ENCODE measurements around the gene ZCCHC10.
A peak's percentile ranks its signal among the peaks of the same experiment; 100 is the strongest.
"Not testable (repeated sequence)": the region's sequence is repeated elsewhere in the genome, so short reads cannot be mapped to it uniquely, and the experiment has no call there.

The ZCCHC10 gene

DNA sequence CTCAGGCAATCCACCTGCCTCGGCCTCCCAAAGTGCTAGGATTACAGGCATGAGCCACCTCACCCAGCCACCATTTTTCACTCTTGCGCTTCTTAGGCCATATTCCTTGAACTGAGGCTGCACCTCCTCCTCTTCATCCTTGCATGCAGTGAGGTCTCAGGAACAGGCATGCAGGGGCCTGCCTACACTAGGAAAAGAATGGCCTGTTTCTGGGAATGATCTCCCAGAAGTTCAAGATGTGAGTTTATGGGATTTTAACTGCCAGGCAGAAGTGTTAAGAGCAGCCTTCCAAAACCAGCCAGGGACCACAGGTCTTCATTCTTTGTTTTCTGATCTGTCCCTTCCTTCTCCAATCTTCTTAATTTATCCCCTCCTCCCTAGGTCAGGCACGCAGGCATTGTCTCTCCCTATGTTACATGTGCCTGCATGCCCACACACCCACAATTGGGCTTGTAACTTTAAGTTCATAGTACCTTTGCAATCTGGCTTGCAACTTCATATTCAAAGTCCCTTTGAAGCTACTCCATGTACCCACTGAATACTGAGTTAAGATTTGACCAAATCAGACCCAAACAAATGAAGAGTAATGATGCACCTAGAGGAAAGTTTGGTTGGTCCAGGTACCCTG is 14.9 kb upstream of the ZCCHC10 start:
- Histone ChIP-seq H3K4me3 (ENCODE audit: extremely low read depth, insufficient read depth, low read length, poor library complexity, severe bottlenecking) (no peak overlapping the region), H3K9me3 (ENCODE audit: control insufficient read depth, low read length) (no peaks in the 10 kb centered on the region), H3K27ac (ENCODE audit: low read depth, low read length, severe bottlenecking) (no peak overlapping the region), H3K36me3 (ENCODE audit: control insufficient read depth, insufficient read depth, low read length) (no peaks in the 10 kb centered on the region), H3K4me1 (ENCODE audit: control insufficient read depth, insufficient read depth, low read length, poor library complexity, severe bottlenecking) (peaks cover 12% of the 10 kb centered on the region)
- 93 to 94% methylated on average over 3 of the region's 3 CpGs for WGBS, 2 experiments (ENCODE audit: insufficient coverage in 2 of 2)

DNA sequence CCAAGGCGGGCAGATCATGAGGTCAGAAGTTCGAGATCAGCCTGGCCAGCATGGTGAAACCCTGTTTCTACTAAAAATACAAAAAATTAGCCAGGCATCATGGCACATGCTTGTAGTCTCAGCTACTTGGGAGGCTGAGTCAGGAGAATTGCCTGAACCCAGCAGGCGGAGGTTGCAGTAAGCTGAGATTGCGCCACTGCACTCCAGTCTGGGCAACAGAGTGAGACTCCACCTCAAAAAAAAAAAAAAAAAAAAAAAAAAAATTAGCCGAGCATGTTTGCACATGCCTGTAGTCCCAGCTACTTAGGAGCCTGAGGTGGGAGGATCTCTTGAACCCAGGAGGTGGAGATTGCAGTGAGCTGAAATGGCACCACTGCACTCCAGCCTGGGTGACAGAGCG is 10.3 kb upstream of the ZCCHC10 start:
- peaks cover 22% of the 10 kb centered on the region for H3K4me1 ChIP-seq (ENCODE audit: control insufficient read depth, insufficient read depth, low read length, poor library complexity, severe bottlenecking)
- not testable (repeated sequence) for H3K9me3 ChIP-seq (ENCODE audit: control insufficient read depth, low read length); H3K36me3 ChIP-seq (ENCODE audit: control insufficient read depth, insufficient read depth, low read length); H3K27ac ChIP-seq (ENCODE audit: low read depth, low read length, severe bottlenecking); H3K4me3 ChIP-seq (ENCODE audit: extremely low read depth, insufficient read depth, low read length, poor library complexity, severe bottlenecking)
- WGBS, 2 experiments (ENCODE audit: insufficient coverage in 2 of 2) = 87 to 88% methylated on average over 2 to 3 of the region's 6 CpGs

DNA sequence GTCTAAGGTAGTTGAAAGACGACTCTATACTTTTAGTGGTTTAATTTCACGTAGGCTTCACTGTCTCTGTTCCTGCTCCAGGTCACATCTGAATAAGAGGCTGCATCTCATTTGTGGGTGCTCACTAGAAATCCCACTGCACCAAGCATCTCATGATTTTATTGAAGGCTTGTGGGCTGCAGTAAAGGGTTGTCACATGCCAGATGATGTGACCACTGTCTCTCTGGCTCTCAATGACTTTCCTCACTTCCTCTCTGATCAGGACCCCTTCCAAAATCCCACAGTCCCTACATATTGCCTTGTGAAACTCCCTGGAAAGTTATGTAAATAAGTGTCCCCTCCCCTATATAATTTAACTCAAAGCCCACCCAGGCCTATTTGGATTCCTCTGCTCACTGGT is 8.9 kb upstream of the ZCCHC10 start:
- Histone ChIP-seq H3K4me3 (ENCODE audit: extremely low read depth, insufficient read depth, low read length, poor library complexity, severe bottlenecking) (no peak overlapping the region), H3K9me3 (ENCODE audit: control insufficient read depth, low read length) (no peaks in the 10 kb centered on the region), H3K27ac (ENCODE audit: low read depth, low read length, severe bottlenecking) (no peak overlapping the region), H3K36me3 (ENCODE audit: control insufficient read depth, insufficient read depth, low read length) (no peaks in the 10 kb centered on the region), H3K4me1 (ENCODE audit: control insufficient read depth, insufficient read depth, low read length, poor library complexity, severe bottlenecking) (peaks cover 16% of the 10 kb centered on the region)
- 75 to 95% methylated on average over 2 of the region's 2 CpGs for WGBS, 2 experiments (ENCODE audit: insufficient coverage in 2 of 2)

DNA sequence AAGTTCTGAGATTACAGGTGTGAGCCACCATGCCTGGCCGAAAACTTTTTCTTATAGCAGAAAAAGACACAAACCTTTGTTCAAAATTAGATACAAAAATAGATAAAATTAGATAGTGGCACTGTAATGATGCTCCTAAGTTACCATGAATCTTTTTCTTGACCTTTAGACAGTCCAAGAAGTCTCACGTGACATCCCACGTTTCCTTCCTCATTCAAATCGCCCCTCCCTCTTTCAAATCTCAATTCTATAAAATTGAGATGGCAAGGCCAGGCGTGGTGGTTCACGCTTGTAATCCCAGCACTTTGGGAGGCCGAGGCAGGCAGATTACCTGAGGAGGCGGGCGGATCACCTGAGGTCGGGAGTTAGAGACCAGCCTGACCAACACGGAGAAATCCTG is 7.7 kb upstream of the ZCCHC10 start:
- Histone ChIP-seq H3K4me1 (ENCODE audit: control insufficient read depth, insufficient read depth, low read length, poor library complexity, severe bottlenecking) (peaks cover 22% of the 10 kb centered on the region), H3K27ac (ENCODE audit: low read depth, low read length, severe bottlenecking) (no peak overlapping the region), H3K4me3 (ENCODE audit: extremely low read depth, insufficient read depth, low read length, poor library complexity, severe bottlenecking) (no peak overlapping the region), H3K9me3 (ENCODE audit: control insufficient read depth, low read length) (no peaks in the 10 kb centered on the region), H3K36me3 (ENCODE audit: control insufficient read depth, insufficient read depth, low read length) (no peaks in the 10 kb centered on the region)
- 95 to 96% methylated on average over 7 to 10 of the region's 11 CpGs for WGBS, 2 experiments (ENCODE audit: insufficient coverage in 2 of 2)

DNA sequence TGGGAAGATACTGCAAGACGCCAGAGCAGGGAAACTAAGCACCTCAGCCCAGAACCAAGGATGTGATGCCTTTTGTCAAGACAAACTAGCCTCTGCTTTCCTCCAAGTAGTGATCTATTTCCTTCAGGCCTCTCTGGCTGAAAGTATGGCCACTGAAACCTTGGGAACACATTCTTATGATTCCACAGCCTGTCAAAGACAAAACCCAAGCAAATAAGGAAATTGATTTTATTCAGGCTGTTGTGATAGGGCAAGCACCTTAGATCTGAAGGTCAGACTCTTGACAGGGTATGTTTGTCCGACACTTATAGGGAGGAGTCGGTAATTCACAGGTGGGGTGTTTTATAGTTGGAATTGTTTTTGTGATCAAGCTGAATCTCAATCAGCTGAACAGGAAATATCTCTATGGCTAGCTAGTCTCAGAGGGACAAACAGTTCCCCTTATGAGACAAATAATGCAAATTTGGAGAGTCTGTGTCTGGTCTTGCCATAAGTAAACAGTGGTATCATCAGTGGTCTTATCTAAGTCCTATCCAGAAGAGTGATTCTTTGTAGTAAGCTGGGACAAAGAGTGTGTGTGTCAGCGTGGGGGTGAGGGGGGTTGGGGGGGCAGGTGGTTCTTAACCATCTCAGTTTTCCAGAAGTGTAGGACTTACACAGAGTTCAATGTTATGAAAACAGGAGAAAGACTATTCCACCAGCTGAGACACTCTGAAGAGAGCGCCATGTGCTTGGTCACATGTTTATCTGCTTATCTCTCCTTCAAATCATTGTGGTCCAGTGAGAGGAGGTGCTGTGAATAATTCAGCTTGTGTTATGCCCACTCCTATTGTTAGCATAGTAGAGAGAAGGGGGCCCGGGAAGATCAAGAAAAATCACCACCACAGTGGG is 6.7 kb upstream of the ZCCHC10 start:
- Histone ChIP-seq H3K4me3 (ENCODE audit: extremely low read depth, insufficient read depth, low read length, poor library complexity, severe bottlenecking) (no peak overlapping the region), H3K36me3 (ENCODE audit: control insufficient read depth, insufficient read depth, low read length) (no peaks in the 10 kb centered on the region), H3K27ac (ENCODE audit: low read depth, low read length, severe bottlenecking) (peak overlapping the region; percentile 71), H3K9me3 (ENCODE audit: control insufficient read depth, low read length) (no peaks in the 10 kb centered on the region), H3K4me1 (ENCODE audit: control insufficient read depth, insufficient read depth, low read length, poor library complexity, severe bottlenecking) (peaks cover 22% of the 10 kb centered on the region)
- WGBS, 2 experiments (ENCODE audit: insufficient coverage in 2 of 2) = 78 to 88% methylated on average over 3 to 5 of the region's 6 CpGs

DNA sequence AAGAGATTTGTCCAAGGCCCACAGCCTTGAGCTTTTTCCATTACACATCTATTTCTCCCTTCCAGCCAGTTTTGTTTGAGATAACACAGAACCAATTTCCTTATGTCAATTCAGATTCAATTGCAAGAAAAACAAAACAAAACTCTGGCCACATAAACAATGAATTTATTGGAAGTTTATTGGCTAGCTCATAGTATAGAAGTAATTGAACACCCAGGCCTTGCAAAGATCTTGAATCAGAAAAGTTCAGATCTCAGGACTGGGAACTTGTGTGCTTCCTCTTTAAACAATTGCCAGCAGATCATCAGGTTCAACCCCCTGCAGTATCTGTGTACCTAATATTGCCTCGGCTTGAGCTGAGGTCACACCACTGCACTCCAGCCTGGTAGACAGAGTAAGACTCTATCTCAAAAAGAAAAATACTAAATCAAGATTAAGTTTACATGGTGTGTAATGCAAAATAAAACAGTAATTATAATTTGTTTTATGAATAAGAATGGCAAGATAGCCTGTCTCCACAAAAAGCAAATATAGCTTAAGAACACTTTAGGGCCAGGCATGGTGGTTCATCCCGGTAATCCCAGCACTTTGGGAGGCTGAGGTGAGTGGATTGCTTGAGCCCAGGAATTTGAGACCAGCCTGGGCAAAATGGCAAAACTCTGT is 4.1 kb upstream of the ZCCHC10 start:
- no peaks in the 10 kb centered on the region for H3K36me3 ChIP-seq (ENCODE audit: control insufficient read depth, insufficient read depth, low read length)
- peaks cover 22% of the 10 kb centered on the region for H3K4me1 ChIP-seq (ENCODE audit: control insufficient read depth, insufficient read depth, low read length, poor library complexity, severe bottlenecking)
- H3K4me3 ChIP-seq (ENCODE audit: extremely low read depth, insufficient read depth, low read length, poor library complexity, severe bottlenecking) = no peak overlapping the region
- no peaks in the 10 kb centered on the region for H3K9me3 ChIP-seq (ENCODE audit: control insufficient read depth, low read length)
- WGBS, 2 experiments (ENCODE audit: insufficient coverage in 2 of 2) = 100% methylated on average over 1 of the region's 2 CpGs; no CpG with 5 or more reads in 1 of the 2 experiments
- H3K27ac ChIP-seq (ENCODE audit: low read depth, low read length, severe bottlenecking) = no peak overlapping the region

DNA sequence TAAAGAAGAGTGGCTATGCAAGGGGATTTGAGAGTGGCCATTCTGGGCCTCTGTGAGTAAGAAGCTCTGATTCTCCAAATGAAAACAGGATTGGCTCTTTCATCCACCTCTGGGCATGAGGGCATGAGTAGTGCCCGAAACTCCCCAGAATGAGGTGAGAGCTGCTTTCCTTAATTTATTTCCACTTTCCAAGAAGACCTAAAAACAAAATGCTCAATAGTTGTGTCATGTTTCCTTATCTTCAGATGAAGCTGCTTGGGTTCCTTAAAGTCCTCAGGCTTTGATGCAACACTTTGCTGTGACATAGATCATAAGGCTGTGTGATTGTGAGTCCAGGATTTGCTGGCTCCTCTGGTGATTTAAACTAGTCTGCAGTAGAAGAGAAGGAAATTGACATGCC is 3.1 kb upstream of the ZCCHC10 start:
- 100% methylated on average over 1 of the region's 1 CpG; no CpG with 5 or more reads in 1 of the 2 experiments for WGBS, 2 experiments (ENCODE audit: insufficient coverage in 2 of 2)
- H3K36me3 ChIP-seq (ENCODE audit: control insufficient read depth, insufficient read depth, low read length) = peaks cover 2% of the 10 kb centered on the region
- H3K27ac ChIP-seq (ENCODE audit: low read depth, low read length, severe bottlenecking) = no peak overlapping the region
- peaks cover 24% of the 10 kb centered on the region for H3K4me1 ChIP-seq (ENCODE audit: control insufficient read depth, insufficient read depth, low read length, poor library complexity, severe bottlenecking)
- no peaks in the 10 kb centered on the region for H3K9me3 ChIP-seq (ENCODE audit: control insufficient read depth, low read length)
- no peak overlapping the region for H3K4me3 ChIP-seq (ENCODE audit: extremely low read depth, insufficient read depth, low read length, poor library complexity, severe bottlenecking)

DNA sequence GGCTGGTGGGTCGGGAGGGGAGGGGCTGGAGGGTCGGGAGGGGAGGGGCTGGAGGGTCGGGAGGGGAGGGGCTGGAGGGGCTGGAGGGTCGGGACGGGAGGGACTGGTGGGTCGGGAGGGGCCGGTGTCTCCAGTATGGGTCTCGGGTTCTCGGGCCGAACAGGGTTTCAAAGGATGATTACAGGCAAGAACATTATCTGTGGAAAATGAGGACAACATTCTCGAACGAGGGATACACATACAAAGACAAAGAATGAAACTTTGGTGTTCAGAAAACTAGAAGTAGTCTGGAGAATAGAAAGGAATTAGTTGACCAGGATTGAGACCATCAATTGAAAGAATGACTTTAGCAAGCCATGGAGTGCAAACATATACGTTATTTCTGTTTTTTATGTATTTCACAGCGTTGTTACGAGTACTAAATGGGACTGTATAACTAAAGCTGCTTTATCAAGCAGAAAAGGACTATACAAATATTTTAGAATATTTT is 360 bp upstream of the ZCCHC10 start:
- H3K4me1 ChIP-seq (ENCODE audit: control insufficient read depth, insufficient read depth, low read length, poor library complexity, severe bottlenecking) = peaks cover 8% of the 10 kb centered on the region
- H3K9me3 ChIP-seq (ENCODE audit: control insufficient read depth, low read length) = no peaks in the 10 kb centered on the region
- H3K27ac ChIP-seq (ENCODE audit: low read depth, low read length, severe bottlenecking) = no peak overlapping the region
- WGBS, 2 experiments (ENCODE audit: insufficient coverage in 2 of 2) = 14% methylated on average over 8 to 10 of the region's 15 CpGs
- peaks cover 24% of the 10 kb centered on the region for H3K36me3 ChIP-seq (ENCODE audit: control insufficient read depth, insufficient read depth, low read length)
- peak overlapping the region; percentile 89 for H3K4me3 ChIP-seq (ENCODE audit: extremely low read depth, insufficient read depth, low read length, poor library complexity, severe bottlenecking)

DNA sequence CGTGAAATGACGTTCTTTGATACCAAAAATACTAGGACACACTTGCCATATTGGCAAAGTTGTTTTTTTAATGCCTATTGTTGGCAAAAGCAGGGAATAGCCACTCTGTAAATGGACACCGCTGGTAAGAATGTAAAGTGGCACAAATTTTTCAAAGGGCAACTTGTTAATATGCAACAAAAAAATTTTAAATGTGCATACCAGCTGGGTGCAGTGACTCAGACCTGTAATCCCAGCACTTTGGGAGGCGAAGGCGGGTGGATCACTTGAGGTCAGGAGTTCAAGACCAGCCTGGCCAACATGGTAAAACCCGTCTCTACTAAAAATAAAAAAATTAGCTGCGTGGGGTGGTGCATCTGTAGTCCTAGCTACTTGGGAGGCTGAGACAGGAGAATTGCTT is 6.9 kb downstream of the ZCCHC10 start:
- peaks cover 71% of the 10 kb centered on the region for H3K36me3 ChIP-seq (ENCODE audit: control insufficient read depth, insufficient read depth, low read length)
- not testable (repeated sequence) for H3K4me3 ChIP-seq (ENCODE audit: extremely low read depth, insufficient read depth, low read length, poor library complexity, severe bottlenecking); H3K4me1 ChIP-seq (ENCODE audit: control insufficient read depth, insufficient read depth, low read length, poor library complexity, severe bottlenecking); H3K27ac ChIP-seq (ENCODE audit: low read depth, low read length, severe bottlenecking); H3K9me3 ChIP-seq (ENCODE audit: control insufficient read depth, low read length)
- 92 to 100% methylated on average over 3 to 5 of the region's 7 CpGs for WGBS, 2 experiments (ENCODE audit: insufficient coverage in 2 of 2)

DNA sequence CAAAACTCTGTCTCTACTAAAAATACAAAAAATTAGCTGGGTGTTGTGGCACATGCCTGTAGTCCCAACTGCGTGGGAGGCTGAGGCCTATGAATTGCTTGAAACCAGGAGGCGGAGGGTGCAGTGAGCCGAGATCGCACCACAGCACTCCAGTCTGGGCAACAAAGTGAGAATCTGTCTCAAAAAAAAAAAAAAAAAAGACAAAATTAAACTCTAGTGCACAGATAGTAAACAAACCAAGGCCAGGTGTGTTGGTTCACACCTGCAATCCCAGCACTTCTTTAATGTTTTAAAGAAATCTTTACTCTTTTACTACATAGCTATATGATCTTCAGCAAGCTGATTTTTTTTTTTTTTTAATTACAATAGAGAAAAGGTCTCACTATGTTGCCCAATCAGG is 8.4 kb downstream of the ZCCHC10 start:
- H3K27ac ChIP-seq (ENCODE audit: low read depth, low read length, severe bottlenecking) = no peak overlapping the region
- H3K9me3 ChIP-seq (ENCODE audit: control insufficient read depth, low read length) = no peaks in the 10 kb centered on the region
- peaks cover 60% of the 10 kb centered on the region for H3K36me3 ChIP-seq (ENCODE audit: control insufficient read depth, insufficient read depth, low read length)
- no peak overlapping the region for H3K4me3 ChIP-seq (ENCODE audit: extremely low read depth, insufficient read depth, low read length, poor library complexity, severe bottlenecking)
- 92 to 95% methylated on average over 3 to 4 of the region's 4 CpGs for WGBS, 2 experiments (ENCODE audit: insufficient coverage in 2 of 2)
- no peaks in the 10 kb centered on the region for H3K4me1 ChIP-seq (ENCODE audit: control insufficient read depth, insufficient read depth, low read length, poor library complexity, severe bottlenecking)

Data from mesodermal cell (in vitro differentiated cells).